Loucy (cell line): ENCODE results near the gene SFTPA2.
"Not testable (repeated sequence)": the region's sequence is repeated elsewhere in the genome, so short reads cannot be mapped to it uniquely, and the experiment has no call there.

Experiments used
- CTCF ChIP-seq: fragments of 200-600 bp; sonication (generic); conservative IDR thresholded peaks from 2 replicates; pipeline ENCODE4 v1.5.1; 2014; ENCODE audit warnings: mild to moderate bottlenecking, antibody characterized with exemption, low read length
- EZH2phosphoT487 ChIP-seq: fragments of 200-600 bp; IDR thresholded peaks from 2 replicates; pipeline ENCODE4 v1.6.1; 2018; ENCODE audit warnings: antibody characterized with exemption, mild to moderate bottlenecking, moderate library complexity, borderline replicate concordance

DNA sequence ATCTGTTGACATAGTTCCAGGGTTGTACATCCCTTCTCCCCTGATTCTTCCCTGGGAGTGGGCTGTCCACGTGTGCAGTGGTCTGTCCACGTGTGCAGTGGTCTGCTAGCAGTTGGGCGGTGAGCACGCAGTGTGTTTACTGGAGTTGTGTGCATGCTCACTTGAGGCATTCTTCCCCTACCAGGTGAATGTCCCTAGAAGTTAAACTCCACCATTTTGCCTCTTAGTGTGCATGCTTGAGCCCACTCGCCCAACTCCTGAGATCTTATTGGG lies 26.4 kb downstream of the SFTPA2 start:
- not testable (repeated sequence) for TF ChIP-seq CTCF, EZH2phosphoT487
